Upper lobe of left lung (tissue), 6 donors: ENCODE results near the gene CYP3A5. TPM values are rescaled to one million over a fixed set of nuclear protein-coding genes. Genes with fewer than 3 reads are reported as not detected.

Experiments
- ATAC-seq, 2 donors: fragments of 200-7000 bp; cut with Tn5 transposase; one replicate each; pipeline ENCODE4 v1.9.1; 2022; ENCODE audit warnings: mild to moderate bottlenecking in 2 of 2, moderate library complexity in 2 of 2; ENCODE audit not compliant: low FRiP score in 2 of 2
- DNase-seq, 2 donors: peaks; one replicate each; pipeline ENCODE4 v3.0.0-alpha.2; 2019 to 2020
- H3K27ac ChIP-seq, 4 donors: fragments of 200-600 bp; sonication (generic); one replicate each; pipeline ENCODE4 v1.5.1; 2016 to 2019
- H3K27me3 ChIP-seq, 4 donors: fragments of 200-600 bp; sonication (generic); one replicate each; pipeline ENCODE4 v1.5.1; 2017 to 2019
- H3K36me3 ChIP-seq, 4 donors: fragments of 200-600 bp; sonication (generic); one replicate each; pipeline ENCODE4 v1.5.1; 2016 to 2019
- H3K4me1 ChIP-seq, 4 donors: fragments of 200-600 bp; sonication (generic); one replicate each; pipeline ENCODE4 v1.5.1; 2018 to 2019
- H3K4me3 ChIP-seq, 4 donors: fragments of 200-600 bp; sonication (generic); one replicate each; pipeline ENCODE4 v1.5.1; 2017 to 2019; ENCODE audit warnings: mild to moderate bottlenecking in 2 of 4, moderate library complexity in 1 of 4
- H3K9me3 ChIP-seq, 4 donors: fragments of 200-600 bp; sonication (generic); one replicate each; pipeline ENCODE4 v1.5.1; 2018 to 2019
- CTCF ChIP-seq, 6 experiments: fragments of 450-650 bp in 4 of 6; fragments of 200-600 bp in 2 of 6; sonication (generic) in 2 of 6; IDR thresholded peaks; one replicate each; pipeline ENCODE4 v1.5.1; 2016 to 2019; ENCODE audit warnings: antibody characterized with exemption in 6 of 6
- EP300 ChIP-seq, 4 donors: sonication (generic); formaldehyde crosslinking; IDR thresholded peaks; one replicate each; pipeline ENCODE4 v1.5.1; 2017; ENCODE audit warnings: antibody characterized with exemption in 4 of 4, control low read depth in 2 of 4
- POLR2A ChIP-seq, 4 donors: fragments of 450-650 bp; IDR thresholded peaks; one replicate each; pipeline ENCODE4 v1.5.1; 2016 to 2017; ENCODE audit warnings: antibody characterized with exemption in 4 of 4, mild to moderate bottlenecking in 2 of 4
- POLR2AphosphoS5 ChIP-seq, 2 donors: sonication (generic); formaldehyde crosslinking; IDR thresholded peaks; one replicate each; pipeline ENCODE4 v1.5.1; 2017; ENCODE audit warnings: antibody characterized with exemption in 2 of 2
- WGBS, 2 donors: methylation state at CpG; one replicate each; pipeline ENCODE4 v1.1.5; 2017 to 2018; 5-methylcytosine and 5-hydroxymethylcytosine counted together
- total RNA-seq, 6 donors: library from RNA; depleted of rRNA in 4 of 6; stranded (reverse); fragments of >200 nt in 4 of 6; gene quantifications; one replicate each; pipeline versions ENCODE4 v1.1.0 to v1.2.1, GENCODE V29; 2016 to 2021
- donor health status: DM: no; HTN: no; CAD: no; lungs with moderate emphysema.
- donor health status: DM: no; HTN: yes; CAD: no; lungs with severe emphysema.

Gene CYP3A5
- total RNA-seq, 6 donors from 2014 or later: 8.0 to 25.2 (median 14.2) TPM

GRCh38 chr7:99631295-99632109 is 48.3 kb downstream of the CYP3A5 start:
- TF ChIP-seq EP300 (IDR thresholded peaks at IDR 0.05) (no peak), POLR2A (IDR thresholded peaks at IDR 0.05) (no peak), POLR2AphosphoS5 (IDR thresholded peaks at IDR 0.05) (no peak), CTCF (IDR thresholded peaks at IDR 0.05) (peak in 4 of 6 experiments; percentile 11 to 38 (median 16))
- WGBS, 2 donors: 59 to 64% methylated on average over 8 to 9 of the region's 9 CpGs
- ATAC-seq (peak; percentile 37 to 54), DNase-seq (no peak)
- no peaks in the 10 kb centered on the region for H3K27me3 ChIP-seq
- no peaks in the 10 kb centered on the region for H3K9me3 ChIP-seq
- peaks cover 26 to 70% (median 52%) of the 10 kb centered on the region in 4 donors for H3K36me3 ChIP-seq
- peak overlapping the region in 1 of 4 donors; percentile 14 for H3K27ac ChIP-seq
- H3K4me1 ChIP-seq: no peaks in the 10 kb centered on the region
- no peak overlapping the region for H3K4me3 ChIP-seq

- Histone ChIP-seq H3K9me3 (no peaks in the 10 kb centered on the region), H3K4me1 (peaks cover 0 to 1% (median 0%) of the 10 kb centered on the region in 4 donors), H3K36me3 (peaks cover 37 to 88% (median 69%) of the 10 kb centered on the region in 4 donors), H3K4me3 (no peak overlapping the region), H3K27me3 (no peaks in the 10 kb centered on the region), H3K27ac (no peak overlapping the region)
- no peak for ATAC-seq
- no peak for TF ChIP-seq EP300 (IDR thresholded peaks at IDR 0.05)
- TF ChIP-seq POLR2AphosphoS5 (IDR thresholded peaks at IDR 0.05): no peak
- TF ChIP-seq POLR2A (IDR thresholded peaks at IDR 0.05): no peak
- TF ChIP-seq CTCF (IDR thresholded peaks at IDR 0.05): no peak
- DNase-seq: peak in 1 of 2 donors; percentile 66
- WGBS, 2 donors: 94 to 98% methylated on average over 13 to 20 of the region's 20 CpGs
Observed at GRCh38 chr7:99629643-99630042, 50.2 kb downstream of the CYP3A5 start.

GRCh38 chr7:99628471-99629465 is 51.0 kb downstream of the CYP3A5 start:
- H3K27me3 ChIP-seq: no peaks in the 10 kb centered on the region
- H3K27ac ChIP-seq: no peak overlapping the region
- TF ChIP-seq POLR2A (IDR thresholded peaks at IDR 0.05) (no peak), POLR2AphosphoS5 (IDR thresholded peaks at IDR 0.05) (no peak), CTCF (IDR thresholded peaks at IDR 0.05) (no peak), EP300 (IDR thresholded peaks at IDR 0.05) (no peak)
- ATAC-seq: no peak
- no peak overlapping the region for H3K4me3 ChIP-seq
- H3K36me3 ChIP-seq: peaks cover 43 to 89% (median 71%) of the 10 kb centered on the region in 4 donors
- DNase-seq: peak in 1 of 2 donors; percentile 40
- 84 to 87% methylated on average over 14 of the region's 14 CpGs for WGBS, 2 donors
- no peaks in the 10 kb centered on the region for H3K9me3 ChIP-seq
- H3K4me1 ChIP-seq: peaks cover 0 to 10% (median 2%) of the 10 kb centered on the region in 4 donors

- DNase-seq (no peak), ATAC-seq (no peak)
- no peak overlapping the region for H3K27ac ChIP-seq
- peaks cover 55 to 97% (median 82%) of the 10 kb centered on the region in 4 donors for H3K36me3 ChIP-seq
- TF ChIP-seq POLR2AphosphoS5 (IDR thresholded peaks at IDR 0.05): no peak
- no peak for TF ChIP-seq EP300 (IDR thresholded peaks at IDR 0.05)
- TF ChIP-seq CTCF (IDR thresholded peaks at IDR 0.05): no peak
- no peak for TF ChIP-seq POLR2A (IDR thresholded peaks at IDR 0.05)
- WGBS, 2 donors: 96% methylated on average over 11 of the region's 11 CpGs
- H3K9me3 ChIP-seq: no peaks in the 10 kb centered on the region
- H3K4me1 ChIP-seq: peaks cover 0 to 16% (median 7%) of the 10 kb centered on the region in 4 donors
- H3K27me3 ChIP-seq: no peaks in the 10 kb centered on the region
- no peak overlapping the region for H3K4me3 ChIP-seq
Observed at GRCh38 chr7:99627513-99627912, 52.3 kb downstream of the CYP3A5 start.
